Measurements from ENCODE around the gene EID1.

Gene EID1

DNA sequence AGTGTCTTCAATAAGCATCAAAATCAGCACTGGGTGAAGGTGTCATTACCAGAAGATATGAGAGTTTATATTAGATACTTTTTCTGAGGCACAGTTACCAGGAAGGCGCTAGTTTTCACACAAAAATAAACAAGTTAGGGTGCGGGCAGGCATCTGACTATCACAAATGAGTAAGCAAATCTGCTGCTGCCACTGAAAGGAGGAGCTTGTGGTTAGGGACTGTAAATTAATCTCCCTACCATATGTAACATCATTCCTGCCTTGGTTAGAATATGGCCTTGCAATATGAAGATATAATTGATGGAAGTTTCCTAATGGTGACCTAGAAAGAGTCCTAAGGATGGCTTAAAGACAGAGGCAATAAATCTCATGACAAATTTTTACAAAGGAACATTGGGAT lies 19.5 kb upstream of the EID1 start:
- ATAC-seq (replicated peaks) (no peak), DNase-seq (no peak)
- Mint-ChIP-seq H3K36me3 (no peaks in the 10 kb centered on the region), H3K9me3 (no peaks in the 10 kb centered on the region), H3K27ac (no peak overlapping the region), H3K27me3 (peaks cover 5 to 9% of the 10 kb centered on the region in 2 donors), H3K4me1 (peaks cover 0 to 4% of the 10 kb centered on the region in 2 donors), H3K4me3 (no peak overlapping the region)

GRCh38 chr15:48859426-48859825 lies 18.5 kb upstream of the EID1 start:
- Mint-ChIP-seq H3K9me3 (no peaks in the 10 kb centered on the region), H3K4me3 (no peak overlapping the region), H3K36me3 (no peaks in the 10 kb centered on the region), H3K4me1 (peaks cover 0 to 4% of the 10 kb centered on the region in 2 donors), H3K27me3 (peaks cover 0 to 9% of the 10 kb centered on the region in 2 donors), H3K27ac (no peak overlapping the region)
- no peak for DNase-seq
- no peak for ATAC-seq (replicated peaks)

- DNase-seq = no peak
- no peaks in the 10 kb centered on the region for H3K9me3 Mint-ChIP-seq
- no peak overlapping the region for H3K4me3 Mint-ChIP-seq
- H3K27me3 Mint-ChIP-seq = peaks cover 9 to 12% of the 10 kb centered on the region in 2 donors
- H3K4me1 Mint-ChIP-seq = peaks cover 0 to 4% of the 10 kb centered on the region in 2 donors
- ATAC-seq (replicated peaks) = peak; percentile 69 to 84
- no peaks in the 10 kb centered on the region for H3K36me3 Mint-ChIP-seq
- H3K27ac Mint-ChIP-seq = no peak overlapping the region
Measured at GRCh38 chr15:48861813-48862431, 16.0 kb upstream of the EID1 start.

GRCh38 chr15:48862705-48863104 lies 15.2 kb upstream of the EID1 start:
- no peaks in the 10 kb centered on the region for H3K36me3 Mint-ChIP-seq
- no peaks in the 10 kb centered on the region for H3K9me3 Mint-ChIP-seq
- H3K4me3 Mint-ChIP-seq = no peak overlapping the region
- DNase-seq (no peak), ATAC-seq (replicated peaks) (peak; percentile 52 to 69)
- H3K27ac Mint-ChIP-seq = no peak overlapping the region
- H3K4me1 Mint-ChIP-seq = peaks cover 0 to 4% of the 10 kb centered on the region in 2 donors
- peaks cover 10 to 12% of the 10 kb centered on the region in 2 donors for H3K27me3 Mint-ChIP-seq

- Mint-ChIP-seq H3K27ac (no peak overlapping the region), H3K4me3 (no peak overlapping the region), H3K9me3 (no peaks in the 10 kb centered on the region), H3K27me3 (peaks cover 8 to 12% of the 10 kb centered on the region in 2 donors), H3K36me3 (no peaks in the 10 kb centered on the region), H3K4me1 (peaks cover 0 to 4% of the 10 kb centered on the region in 2 donors)
- DNase-seq = no peak
- no peak for ATAC-seq (replicated peaks)
Measured at GRCh38 chr15:48865370-48866079, 12.4 kb upstream of the EID1 start.

DNA sequence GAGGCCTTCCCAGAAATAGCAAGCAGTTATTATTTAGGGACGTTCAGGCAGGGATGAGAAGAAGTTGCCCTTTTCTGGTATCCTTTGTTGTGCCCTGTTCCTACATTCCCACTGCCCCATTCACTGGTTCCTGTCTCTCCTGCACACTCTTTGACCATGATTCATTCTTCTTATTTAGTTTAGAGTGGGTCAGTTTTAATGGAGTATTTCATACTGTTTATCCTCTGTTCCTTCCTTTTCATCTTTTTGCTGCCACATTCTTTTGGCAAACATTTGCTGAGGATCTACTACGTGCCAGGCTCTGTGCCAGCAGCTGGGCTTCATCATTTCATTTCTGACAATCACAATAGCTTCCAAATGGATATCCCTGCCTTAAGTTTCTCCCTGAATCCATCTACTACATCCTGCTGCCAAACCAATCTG lies 11.8 kb upstream of the EID1 start:
- Mint-ChIP-seq H3K36me3 (no peaks in the 10 kb centered on the region), H3K27me3 (peaks cover 14 to 17% of the 10 kb centered on the region in 2 donors), H3K4me1 (peaks cover 0 to 4% of the 10 kb centered on the region in 2 donors), H3K27ac (no peak overlapping the region), H3K4me3 (no peak overlapping the region), H3K9me3 (no peaks in the 10 kb centered on the region)
- no peak for DNase-seq
- no peak for ATAC-seq (replicated peaks)

GRCh38 chr15:48868023-48868422 lies 9.9 kb upstream of the EID1 start:
- no peak for ATAC-seq (replicated peaks)
- H3K27me3 Mint-ChIP-seq = peaks cover 23 to 27% of the 10 kb centered on the region in 2 donors

DNA sequence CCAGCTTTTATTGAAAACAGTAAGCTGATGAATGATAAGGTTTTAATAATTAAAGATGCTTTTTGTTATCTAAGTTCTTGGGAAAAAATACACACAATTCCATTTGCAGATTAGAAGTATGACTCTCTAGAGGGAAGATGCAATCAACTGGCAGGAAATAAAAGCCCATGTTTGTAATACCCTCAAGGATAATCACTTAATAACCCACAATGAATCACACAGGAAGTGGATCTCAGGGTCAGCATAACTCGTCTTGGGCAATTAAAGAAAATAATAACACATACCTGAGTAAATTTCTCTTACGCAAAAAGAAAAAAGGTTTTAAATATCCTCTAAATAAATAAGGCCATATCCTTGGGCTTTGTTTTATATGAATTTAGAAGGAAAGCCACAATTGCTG lies 9.4 kb upstream of the EID1 start:
- Mint-ChIP-seq H3K27me3 (peaks cover 28 to 32% of the 10 kb centered on the region in 2 donors), H3K4me1 (no peaks in the 10 kb centered on the region), H3K27ac (no peak overlapping the region), H3K9me3 (no peaks in the 10 kb centered on the region), H3K36me3 (no peaks in the 10 kb centered on the region), H3K4me3 (no peak overlapping the region)
- no peak for ATAC-seq (replicated peaks)
- no peak for DNase-seq

More at GRCh38 chr15:48868023-48868422, 9.9 kb upstream of the EID1 start:
- no peaks in the 10 kb centered on the region for H3K9me3 Mint-ChIP-seq
- H3K27ac Mint-ChIP-seq = no peak overlapping the region
- H3K4me3 Mint-ChIP-seq = no peak overlapping the region
- H3K36me3 Mint-ChIP-seq = no peaks in the 10 kb centered on the region
- no peaks in the 10 kb centered on the region for H3K4me1 Mint-ChIP-seq
- DNase-seq = no peak

DNA sequence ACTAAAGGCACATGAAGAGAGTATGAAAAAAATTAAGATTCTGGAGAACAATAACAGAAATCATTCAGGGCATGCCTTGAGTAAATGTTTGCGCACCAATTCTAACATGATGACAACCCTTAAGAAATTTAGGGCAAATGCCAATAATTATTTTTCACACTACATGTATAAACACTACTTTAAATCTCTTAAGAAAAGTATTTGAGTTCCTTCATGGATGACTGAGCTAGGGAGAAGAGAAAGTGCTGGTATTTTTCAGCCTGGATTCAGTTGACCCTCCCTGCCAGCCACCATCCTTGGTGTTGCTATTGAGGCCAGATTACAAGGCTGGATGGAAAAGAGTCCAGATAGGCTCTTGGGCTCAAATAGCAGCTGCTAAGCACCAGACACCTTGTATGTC lies 8.0 kb upstream of the EID1 start:
- ATAC-seq (replicated peaks) (no peak), DNase-seq (no peak)
- Mint-ChIP-seq H3K9me3 (no peaks in the 10 kb centered on the region), H3K27ac (no peak overlapping the region), H3K4me3 (no peak overlapping the region), H3K4me1 (no peaks in the 10 kb centered on the region), H3K36me3 (no peaks in the 10 kb centered on the region), H3K27me3 (peaks cover 36 to 37% of the 10 kb centered on the region in 2 donors)

DNA sequence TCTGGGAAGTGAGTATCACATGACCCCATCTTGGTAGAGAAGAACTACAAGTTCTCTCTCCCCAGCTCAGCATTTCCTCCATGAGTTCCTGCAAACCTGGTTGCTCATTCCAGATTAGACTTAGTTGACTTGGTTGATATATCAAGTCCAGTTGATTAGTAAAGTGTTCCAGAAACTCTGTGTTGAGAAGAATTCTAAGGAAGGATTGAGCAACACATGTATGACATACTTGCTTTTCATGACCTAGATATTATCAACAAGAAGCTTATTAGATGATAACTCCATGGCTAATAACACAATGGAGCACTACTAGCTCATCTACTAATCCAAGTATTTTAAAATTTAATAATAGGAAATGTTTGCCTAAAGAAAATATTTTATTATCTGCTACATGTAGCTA lies 6.4 kb upstream of the EID1 start:
- Mint-ChIP-seq H3K27me3 (peaks cover 31 to 36% of the 10 kb centered on the region in 2 donors), H3K27ac (no peak overlapping the region), H3K4me3 (no peak overlapping the region), H3K4me1 (no peaks in the 10 kb centered on the region), H3K36me3 (no peaks in the 10 kb centered on the region), H3K9me3 (no peaks in the 10 kb centered on the region)
- DNase-seq = no peak
- no peak for ATAC-seq (replicated peaks)

DNA sequence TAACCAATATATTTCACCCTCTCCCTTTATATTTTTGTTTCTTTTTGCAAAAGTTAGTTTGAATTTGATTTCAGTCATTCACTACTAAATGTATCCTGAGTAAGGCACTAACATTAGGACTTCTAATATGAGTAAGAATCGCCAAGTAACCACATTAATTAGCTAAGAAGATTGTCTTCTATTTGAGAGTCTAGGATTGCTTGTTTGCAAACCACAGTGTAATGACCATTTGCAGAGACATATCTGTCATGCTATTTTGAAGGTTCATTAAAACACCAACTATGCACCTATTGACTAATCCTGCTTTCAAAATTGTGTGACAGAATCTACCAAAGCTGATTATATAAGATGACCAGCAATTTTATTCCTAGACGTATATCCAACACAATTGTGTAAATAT lies 5.3 kb upstream of the EID1 start:
- Mint-ChIP-seq H3K4me3 (no peak overlapping the region), H3K4me1 (peaks cover 0 to under 1% of the 10 kb centered on the region in 2 donors), H3K27ac (no peak overlapping the region), H3K9me3 (no peaks in the 10 kb centered on the region), H3K36me3 (no peaks in the 10 kb centered on the region), H3K27me3 (peaks cover 27 to 35% of the 10 kb centered on the region in 2 donors)
- no peak for ATAC-seq (replicated peaks)
- DNase-seq = no peak

GRCh38 chr15:48875241-48875960 lies 2.5 kb upstream of the EID1 start:
- Mint-ChIP-seq H3K27me3 (peaks cover 27 to 30% of the 10 kb centered on the region in 2 donors), H3K4me1 (peaks cover 15 to 17% of the 10 kb centered on the region in 2 donors), H3K27ac (no peak overlapping the region), H3K4me3 (no peak overlapping the region), H3K9me3 (no peaks in the 10 kb centered on the region), H3K36me3 (peaks cover 13 to 18% of the 10 kb centered on the region in 2 donors)
- ATAC-seq (replicated peaks) (no peak), DNase-seq (no peak)

- Mint-ChIP-seq H3K4me3 (no peak overlapping the region), H3K4me1 (peaks cover 15 to 20% of the 10 kb centered on the region in 2 donors), H3K27me3 (peaks cover 23% of the 10 kb centered on the region in 2 donors), H3K27ac (no peak overlapping the region), H3K9me3 (no peaks in the 10 kb centered on the region), H3K36me3 (peaks cover 13 to 22% of the 10 kb centered on the region in 2 donors)
- no peak for DNase-seq
- no peak for ATAC-seq (replicated peaks)
Measured at GRCh38 chr15:48876057-48876456, 1.9 kb upstream of the EID1 start.

GRCh38 chr15:48880070-48880634 lies 2.2 kb downstream of the EID1 start:
- no peak for DNase-seq
- Mint-ChIP-seq H3K9me3 (no peaks in the 10 kb centered on the region), H3K36me3 (peaks cover 13 to 22% of the 10 kb centered on the region in 2 donors), H3K27ac (no peak overlapping the region), H3K27me3 (peaks cover 0 to 6% of the 10 kb centered on the region in 2 donors), H3K4me1 (peaks cover 17 to 20% of the 10 kb centered on the region in 2 donors), H3K4me3 (peak overlapping the region in 1 of 2 donors; percentile 8)
- no peak for ATAC-seq (replicated peaks)
